ENCODE results near the gene EFNA5. TPM values are rescaled to one million over a fixed set of nuclear protein-coding genes. Genes with fewer than 3 reads are reported as not detected.

The EFNA5 gene
- polyA plus RNA-seq, 3 donors = 0.01 TPM; not detected in 2

DNA sequence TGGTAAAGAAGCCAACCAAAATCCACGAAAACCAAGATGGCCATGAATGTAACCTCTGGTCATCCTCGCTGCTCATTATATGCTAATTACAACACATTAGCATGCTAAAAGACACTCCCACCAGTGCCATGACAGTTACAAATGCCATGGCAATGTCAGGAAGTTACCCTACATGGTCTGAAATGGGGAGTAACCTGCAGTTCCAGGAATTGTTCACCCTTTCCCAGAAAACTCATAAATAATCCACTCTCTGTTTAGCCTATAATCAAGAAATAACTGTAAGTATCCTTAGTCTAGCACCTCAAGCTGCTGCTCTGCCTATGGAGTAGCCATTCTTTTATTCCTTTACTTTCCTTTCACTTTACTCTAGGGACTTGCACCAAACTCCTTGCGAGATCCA, 160.6 kb downstream of the EFNA5 start:
- no CpG with 5 or more reads among the region's 3 CpGs for WGBS (ENCODE audit: insufficient coverage)
- no peaks in the 10 kb centered on the region for H3K4me1 Mint-ChIP-seq
- H3K36me3 Mint-ChIP-seq = no peaks in the 10 kb centered on the region
- Histone ChIP-seq H3K27me3 (ENCODE audit: control insufficient read depth in 2 of 2, insufficient read depth in 2 of 2, low read length in 2 of 2) (no peaks in the 10 kb centered on the region), H3K36me3 (replicated peaks in 1 of 2; ENCODE audit: control insufficient read depth in 1 of 2, insufficient read depth in 2 of 2, low read length in 2 of 2) (no peaks in the 10 kb centered on the region), H2AFZ (ENCODE audit: insufficient read depth, low read depth, low read length, poor library complexity, severe bottlenecking) (no peak overlapping the region), H3K27ac (ENCODE audit: low read depth in 1 of 2, low read length in 2 of 2) (no peak overlapping the region), H3K9ac (ENCODE audit: insufficient read depth, low read length, poor library complexity, severe bottlenecking) (no peak overlapping the region), H4K20me1 (ENCODE audit: insufficient read depth, low read length) (no peaks in the 10 kb centered on the region), H3K4me1 (ENCODE audit: control insufficient read depth in 1 of 2, insufficient read depth in 2 of 2, low read length in 2 of 2) (no peaks in the 10 kb centered on the region), H3K4me2 (replicated peaks; ENCODE audit: extremely low read depth, low read length, poor library complexity, severe bottlenecking) (no peak overlapping the region), H3K9me3 (replicated peaks in 1 of 2; ENCODE audit: control insufficient read depth in 1 of 2, insufficient read depth in 1 of 2, low read length in 2 of 2) (no peaks in the 10 kb centered on the region), H3K4me3 (replicated peaks in 1 of 3; ENCODE audit: low read depth in 2 of 3, low read length in 3 of 3) (no peak overlapping the region), H3K79me2 (ENCODE audit: insufficient read depth, low read length) (no peaks in the 10 kb centered on the region)
- no peak overlapping the region for H3K4me3 Mint-ChIP-seq
- intact Hi-C loops (cut with micrococcal nuclease) = no loop called here
- TF ChIP-seq, protein P1, sequence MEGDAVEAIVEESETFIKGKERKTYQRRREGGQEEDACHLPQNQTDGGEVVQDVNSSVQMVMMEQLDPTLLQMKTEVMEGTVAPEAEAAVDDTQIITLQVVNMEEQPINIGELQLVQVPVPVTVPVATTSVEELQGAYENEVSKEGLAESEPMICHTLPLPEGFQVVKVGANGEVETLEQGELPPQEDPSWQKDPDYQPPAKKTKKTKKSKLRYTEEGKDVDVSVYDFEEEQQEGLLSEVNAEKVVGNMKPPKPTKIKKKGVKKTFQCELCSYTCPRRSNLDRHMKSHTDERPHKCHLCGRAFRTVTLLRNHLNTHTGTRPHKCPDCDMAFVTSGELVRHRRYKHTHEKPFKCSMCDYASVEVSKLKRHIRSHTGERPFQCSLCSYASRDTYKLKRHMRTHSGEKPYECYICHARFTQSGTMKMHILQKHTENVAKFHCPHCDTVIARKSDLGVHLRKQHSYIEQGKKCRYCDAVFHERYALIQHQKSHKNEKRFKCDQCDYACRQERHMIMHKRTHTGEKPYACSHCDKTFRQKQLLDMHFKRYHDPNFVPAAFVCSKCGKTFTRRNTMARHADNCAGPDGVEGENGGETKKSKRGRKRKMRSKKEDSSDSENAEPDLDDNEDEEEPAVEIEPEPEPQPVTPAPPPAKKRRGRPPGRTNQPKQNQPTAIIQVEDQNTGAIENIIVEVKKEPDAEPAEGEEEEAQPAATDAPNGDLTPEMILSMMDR (IDR thresholded peaks at IDR 0.05) = no peak
- peaks cover 0 to 6% (median 4%) of the 10 kb centered on the region in 3 donors for H3K27me3 Mint-ChIP-seq (ENCODE audit: low read depth in 3 of 3)
- H3K9me3 Mint-ChIP-seq = peaks cover 0 to 3% (median 2%) of the 10 kb centered on the region in 7 donors
- H3K27ac Mint-ChIP-seq = no peak overlapping the region
- no peak for DNase-seq

DNA sequence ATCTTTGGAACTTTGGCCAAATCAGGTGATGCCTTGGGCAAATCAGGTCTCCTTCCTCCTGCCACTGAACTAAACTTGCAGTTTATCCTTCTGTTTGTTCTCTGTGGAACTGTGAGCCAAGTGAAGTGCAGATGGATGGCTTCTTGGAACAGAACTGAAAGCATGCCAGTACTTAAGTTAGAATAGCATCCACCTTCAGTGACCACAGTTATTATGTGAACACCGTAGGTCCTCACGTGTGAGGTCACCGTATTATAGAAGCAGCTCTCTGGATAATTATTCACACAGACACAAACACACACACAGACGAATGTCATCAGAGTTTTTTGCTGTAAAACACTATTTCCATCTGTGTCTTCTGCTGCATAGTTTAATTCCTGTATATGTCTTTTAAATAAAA, 162.6 kb downstream of the EFNA5 start:
- Mint-ChIP-seq H3K9me3 (peaks cover 0 to 3% (median 0%) of the 10 kb centered on the region in 7 donors), H3K4me3 (no peak overlapping the region), H3K27ac (no peak overlapping the region), H3K36me3 (no peaks in the 10 kb centered on the region), H3K4me1 (no peaks in the 10 kb centered on the region), H3K27me3 (ENCODE audit: low read depth in 3 of 3) (peaks cover 0 to 6% (median 2%) of the 10 kb centered on the region in 3 donors)
- TF ChIP-seq, protein P1 (IDR thresholded peaks at IDR 0.05) = no peak
- Histone ChIP-seq H2AFZ (ENCODE audit: insufficient read depth, low read depth, low read length, poor library complexity, severe bottlenecking) (no peak overlapping the region), H3K27me3 (ENCODE audit: control insufficient read depth in 2 of 2, insufficient read depth in 2 of 2, low read length in 2 of 2) (no peaks in the 10 kb centered on the region), H3K4me1 (ENCODE audit: control insufficient read depth in 1 of 2, insufficient read depth in 2 of 2, low read length in 2 of 2) (no peaks in the 10 kb centered on the region), H3K27ac (ENCODE audit: low read depth in 1 of 2, low read length in 2 of 2) (no peak overlapping the region), H3K9ac (ENCODE audit: insufficient read depth, low read length, poor library complexity, severe bottlenecking) (no peak overlapping the region), H3K9me3 (replicated peaks in 1 of 2; ENCODE audit: control insufficient read depth in 1 of 2, insufficient read depth in 1 of 2, low read length in 2 of 2) (no peaks in the 10 kb centered on the region), H3K4me3 (replicated peaks in 1 of 3; ENCODE audit: low read depth in 2 of 3, low read length in 3 of 3) (no peak overlapping the region), H3K79me2 (ENCODE audit: insufficient read depth, low read length) (no peaks in the 10 kb centered on the region), H3K4me2 (replicated peaks; ENCODE audit: extremely low read depth, low read length, poor library complexity, severe bottlenecking) (no peak overlapping the region), H4K20me1 (ENCODE audit: insufficient read depth, low read length) (no peaks in the 10 kb centered on the region), H3K36me3 (replicated peaks in 1 of 2; ENCODE audit: control insufficient read depth in 1 of 2, insufficient read depth in 2 of 2, low read length in 2 of 2) (no peaks in the 10 kb centered on the region)
- intact Hi-C loops (cut with micrococcal nuclease) = no loop called here
- WGBS (ENCODE audit: insufficient coverage) = 100% methylated on average over 3 of the region's 4 CpGs
- DNase-seq = no peak

All from CD14-positive monocyte (primary cell).